OCI-LY7 (cell line): ENCODE results near the gene RHBDD1. TPM values are rescaled to one million over a fixed set of nuclear protein-coding genes. Genes with fewer than 3 reads are reported as not detected.

Experiments
- BruUV-seq: library from RNA; stranded (reverse); fragments of 400-500 nt; replicated peaks from 2 replicates; lab custom pipeline; 2021; lab: Mats Ljungman, UMichigan
- CTCF ChIA-PET: fragments of 300-600 bp; sonication (Branson Sonifier 250); formaldehyde crosslinking; loops from one replicate; lab custom pipeline; 2022; ENCODE audit warnings: antibody characterized with exemption; ENCODE audit not compliant: unreplicated experiment; lab: Charles Lee
- POLR2A ChIA-PET: fragments of 300-600 bp; sonication (Branson Sonifier 250); formaldehyde crosslinking; loops from one replicate; lab custom pipeline; 2022; ENCODE audit warnings: antibody characterized with exemption; lab: Charles Lee
- DNase-seq: peaks from one replicate; pipeline ENCODE4 v3.0.0-alpha.2; 2015; ENCODE audit warnings: low spot score
- H2AFZ ChIP-seq: fragments of 200-600 bp; sonication (generic), shearing (Covaris generic); 2 replicates; pipeline ENCODE4 v1.6.1; 2014; ENCODE audit warnings: mild to moderate bottlenecking, antibody characterized with exemption, low read length, moderate library complexity
- H3K27ac ChIP-seq: fragments of 200-600 bp; sonication (generic); 2 replicates; pipeline ENCODE4 v1.5.1; 2014; ENCODE audit warnings: mixed run types, low read depth, mild to moderate bottlenecking, moderate library complexity, low read length, inconsistent platforms; ENCODE audit not compliant: poor library complexity, severe bottlenecking
- H3K36me3 ChIP-seq: fragments of 200-600 bp; sonication (generic); 2 replicates; pipeline ENCODE4 v1.6.1; 2014; ENCODE audit warnings: mild to moderate bottlenecking, antibody characterized with exemption, low read length, moderate library complexity, mixed read lengths; ENCODE audit not compliant: insufficient read depth
- H3K4me1 ChIP-seq: fragments of 200-600 bp; sonication (generic); 2 replicates; pipeline ENCODE4 v1.5.1; 2014; ENCODE audit warnings: mild to moderate bottlenecking, low read length; ENCODE audit not compliant: insufficient read depth, poor library complexity, severe bottlenecking
- H3K4me2 ChIP-seq: fragments of 200-600 bp; sonication (generic); 2 replicates; pipeline ENCODE4 v1.6.1; 2014; ENCODE audit warnings: mild to moderate bottlenecking, low read length
- H3K4me3 ChIP-seq: fragments of 200-600 bp; sonication (generic); 2 replicates; pipeline ENCODE4 v1.5.1; 2014; ENCODE audit warnings: mild to moderate bottlenecking, low read depth, low read length; ENCODE audit not compliant: poor library complexity, severe bottlenecking
- H3K79me2 ChIP-seq: fragments of 200-600 bp; sonication (generic); 2 replicates; pipeline ENCODE4 v1.6.1; 2016; ENCODE audit warnings: low read depth, mild to moderate bottlenecking, low read length, moderate library complexity, mixed read lengths; ENCODE audit not compliant: insufficient read depth
- H3K9me2 ChIP-seq: fragments of 200-600 bp; sonication (generic); 2 replicates; pipeline ENCODE4 v1.6.1; 2016; ENCODE audit warnings: mild to moderate bottlenecking, low read length, mixed read lengths; ENCODE audit not compliant: insufficient read depth
- H3K9me3 ChIP-seq: fragments of 200-600 bp; sonication (generic); 2 replicates; pipeline ENCODE4 v1.6.1; 2014; ENCODE audit warnings: mild to moderate bottlenecking, mixed run types, low read length, mixed read lengths
- H4K20me1 ChIP-seq: fragments of 200-600 bp; sonication (generic); 2 replicates; pipeline ENCODE4 v1.6.1; 2014; ENCODE audit warnings: mild to moderate bottlenecking, antibody characterized with exemption, low read length, moderate library complexity, mixed read lengths; ENCODE audit not compliant: insufficient read depth
- CTCF ChIP-seq: fragments of 200-600 bp; sonication (generic); conservative IDR thresholded peaks from 2 replicates; pipeline ENCODE4 v1.5.1; 2014; ENCODE audit warnings: mild to moderate bottlenecking, antibody characterized with exemption, low read length, moderate library complexity, mixed read lengths
- EZH2phosphoT487 ChIP-seq: fragments of 200-600 bp; sonication (generic); IDR thresholded peaks from 2 replicates; pipeline ENCODE4 v1.6.1; 2018; ENCODE audit warnings: low read depth, borderline replicate concordance, mild to moderate bottlenecking, mixed run types, antibody characterized with exemption, low read length, moderate library complexity, mixed read lengths
- intact Hi-C: fragments of 100-400 bp; cut with micrococcal nuclease; formaldehyde crosslinking; loops from one replicate; pipeline ENCODE4 v1.10.0; 2022; ENCODE audit not compliant: unreplicated experiment
- total RNA-seq, 2 experiments: library from RNA; depleted of rRNA in 1 of 2; stranded (reverse); fragments of >200 nt in 1 of 2; shearing (Covaris generic) in 1 of 2; gene quantifications; 2 replicates each; pipeline ENCODE4 v1.2.3, GENCODE V29; 2014 to 2022

Gene RHBDD1
- total RNA-seq, 2 experiments from 2014 or later = 40.8 to 80.3 TPM

DNA sequence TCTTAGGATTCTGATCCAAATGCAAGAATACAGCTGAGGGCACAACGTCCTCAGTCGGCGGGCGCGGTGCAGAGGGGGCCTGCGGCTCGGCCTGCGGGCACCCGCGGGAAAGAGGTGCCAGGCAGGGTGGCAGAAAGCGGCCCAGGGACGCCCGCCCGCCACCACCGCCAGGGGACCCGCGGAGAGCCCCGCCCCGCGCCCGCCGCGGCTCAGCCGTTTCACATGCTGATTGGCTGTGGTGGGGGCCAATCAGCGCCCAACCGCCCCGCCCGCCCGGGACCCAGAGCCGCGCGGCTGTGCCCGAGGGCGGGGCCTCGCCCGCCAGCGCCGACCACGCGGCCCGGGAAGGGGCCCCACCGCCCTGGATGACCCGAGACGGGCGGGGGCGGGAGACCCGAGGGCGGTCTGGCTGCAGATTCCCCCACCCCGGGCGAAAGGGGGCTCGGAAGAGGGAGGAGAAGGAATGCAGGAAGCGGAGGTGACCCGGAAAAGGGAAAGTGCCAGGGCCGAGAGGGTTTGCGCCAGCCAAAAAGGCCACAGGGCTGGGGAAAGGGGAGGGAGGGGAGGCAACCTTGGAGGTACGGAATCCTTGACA is 44.3 kb upstream of the RHBDD1 start:
- H3K27ac ChIP-seq = peak overlapping the region; percentile 79
- peak; percentile 92 for DNase-seq
- ChIA-PET POLR2A (interaction anchor here (1.2 to 10.5 kb wide), 7 partner anchors 9 to 39 kb away, joined by 3 to 122 read pairs (median 9); partner anchors contain the start of gene IRS1), CTCF (interaction anchor here (0.9 to 1.2 kb wide), 3 partner anchors 9 to 21 kb away, joined by 3 read pairs; no protein-coding TSS in a partner anchor)
- H3K4me3 ChIP-seq = peak overlapping the region; percentile 73
- H4K20me1 ChIP-seq = no peaks in the 10 kb centered on the region
- no peaks in the 10 kb centered on the region; the same call in 1 of the 2 replicates for H3K9me3 ChIP-seq
- peaks cover 88% of the 10 kb centered on the region for H3K79me2 ChIP-seq
- intact Hi-C loops = loop anchor here (1.0 to 10.0 kb wide), 4 partner anchors 8 to 1517 kb away; partner anchors contain the start of gene IRS1
- peaks cover 46% of the 10 kb centered on the region for H3K36me3 ChIP-seq
- H2AFZ ChIP-seq = peak overlapping the region; percentile 53
- peak; percentile 43; the same call in 1 of the 2 replicates for TF ChIP-seq CTCF
- no peak for TF ChIP-seq EZH2phosphoT487
- no TSS peak for BruUV-seq
- H3K4me2 ChIP-seq = peak overlapping the region; percentile 95
- H3K9me2 ChIP-seq = no peaks in the 10 kb centered on the region
- peaks cover 58% of the 10 kb centered on the region for H3K4me1 ChIP-seq

DNA sequence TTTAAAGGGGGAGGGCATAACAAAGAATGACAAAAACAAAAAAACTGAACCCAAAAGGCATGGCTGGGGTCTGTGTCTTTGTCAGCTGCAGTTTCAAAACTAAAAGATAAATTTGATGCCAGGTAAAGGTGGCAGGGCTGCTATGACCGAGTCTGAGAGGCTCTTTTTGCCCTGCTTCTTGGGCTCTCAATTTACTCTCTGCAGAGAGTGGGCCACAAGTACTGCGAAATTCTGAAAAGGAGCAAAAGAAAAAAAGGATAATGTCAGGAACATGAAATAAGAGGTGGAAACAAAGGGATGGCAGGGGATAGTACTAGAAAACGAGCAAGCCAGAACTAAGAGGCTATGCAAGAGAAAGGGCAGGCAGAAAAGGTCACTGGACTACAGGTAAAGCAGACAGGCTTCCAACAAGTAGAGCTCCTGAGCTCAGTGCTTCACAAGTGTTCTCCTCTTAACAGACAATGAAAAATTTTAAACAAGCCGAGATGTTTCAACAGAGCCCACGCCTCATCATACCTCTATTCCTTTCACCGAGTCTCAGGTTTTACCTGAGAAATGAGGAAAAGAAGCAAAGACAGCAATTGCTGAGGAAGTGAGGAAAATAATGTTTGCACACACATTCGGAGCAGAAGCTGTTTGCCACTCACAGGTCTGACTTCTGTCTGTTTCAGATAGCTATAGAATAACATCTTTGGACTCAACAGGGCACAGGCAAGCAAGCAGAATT is 43.5 kb upstream of the RHBDD1 start:
- Histone ChIP-seq H2AFZ (peak overlapping the region; percentile 39; the same call in 1 of the 2 replicates), H3K4me3 (peak overlapping the region; percentile 73), H4K20me1 (no peaks in the 10 kb centered on the region), H3K79me2 (peaks cover 93% of the 10 kb centered on the region), H3K4me1 (peaks cover 58% of the 10 kb centered on the region), H3K9me2 (no peaks in the 10 kb centered on the region), H3K4me2 (peak overlapping the region; percentile 95), H3K9me3 (no peaks in the 10 kb centered on the region; the same call in 1 of the 2 replicates), H3K27ac (peak overlapping the region; percentile 79), H3K36me3 (peaks cover 46% of the 10 kb centered on the region)
- ChIA-PET CTCF (interaction anchor here (0.9 to 1.2 kb wide), 2 partner anchors 8 to 21 kb away, joined by 3 read pairs; no protein-coding TSS in a partner anchor), POLR2A (interaction anchor here (0.7 to 10.5 kb wide), 8 partner anchors 8 to 211 kb away, joined by 3 to 122 read pairs (median 3); no protein-coding TSS in a partner anchor)
- BruUV-seq = TSS peak; percentile 86
- intact Hi-C loops = loop anchor here (10.0 kb wide), 1 partner anchor 1518 kb away; no protein-coding TSS in a partner anchor
- DNase-seq = peak; percentile 44
- TF ChIP-seq CTCF (no peak), EZH2phosphoT487 (no peak)
